ENCODE data around the gene SLC39A8.
"Not testable (repeated sequence)": the region's sequence is repeated elsewhere in the genome, so short reads cannot be mapped to it uniquely, and the experiment has no call there.

Gene SLC39A8

GRCh38 chr4:102387552-102388150 is 42.4 kb upstream of the SLC39A8 start:
- TF ChIP-seq RARB (CRISPR knock-in tag; IDR thresholded peaks at IDR 0.05) = no peak
- no peak for TF ChIP-seq BACH2 (CRISPR knock-in tag; IDR thresholded peaks at IDR 0.05; ENCODE audit: borderline replicate concordance)
- TF ChIP-seq CSRNP3 (CRISPR knock-in tag; IDR thresholded peaks at IDR 0.05) = no peak
- no peak for TF ChIP-seq GLIS3 (CRISPR knock-in tag; IDR thresholded peaks at IDR 0.05)
- no peak for TF ChIP-seq ARNTL (CRISPR knock-in tag; IDR thresholded peaks at IDR 0.05; ENCODE audit: borderline replicate concordance, low read depth)
- TF ChIP-seq SNAI2 (CRISPR knock-in tag; IDR thresholded peaks at IDR 0.05) = no peak
- TF ChIP-seq OSR1 (CRISPR knock-in tag; IDR thresholded peaks at IDR 0.05) = no peak
- TF ChIP-seq ZFP30 (CRISPR knock-in tag; IDR thresholded peaks at IDR 0.05) = no peak
- no peak for TF ChIP-seq TCF4 (CRISPR knock-in tag; IDR thresholded peaks at IDR 0.05; ENCODE audit: borderline replicate concordance)
- no peak for TF ChIP-seq ZNF70 (CRISPR knock-in tag; IDR thresholded peaks at IDR 0.05)
- TF ChIP-seq PPARA (CRISPR knock-in tag; IDR thresholded peaks at IDR 0.05; ENCODE audit: borderline replicate concordance) = no peak
- no peak for TF ChIP-seq PATZ1 (CRISPR knock-in tag; IDR thresholded peaks at IDR 0.05; ENCODE audit: borderline replicate concordance)
- no peak for TF ChIP-seq ISL1 (CRISPR knock-in tag; IDR thresholded peaks at IDR 0.05)
- no peak for TF ChIP-seq POU6F1 (CRISPR knock-in tag; IDR thresholded peaks at IDR 0.05; ENCODE audit: borderline replicate concordance, low read depth)
- no peak for ATAC-seq

GRCh38 chr4:102386966-102387365 is 41.7 kb upstream of the SLC39A8 start:
- no peak for ATAC-seq
- TF ChIP-seq ZNF70 (CRISPR knock-in tag; IDR thresholded peaks at IDR 0.05) (no peak), ZNF565 (CRISPR knock-in tag; conservative IDR thresholded peaks at IDR 0.05; ENCODE audit: low read depth) (no peak), ISL1 (CRISPR knock-in tag; IDR thresholded peaks at IDR 0.05) (no peak), GLIS3 (CRISPR knock-in tag; IDR thresholded peaks at IDR 0.05) (no peak), TCF4 (CRISPR knock-in tag; IDR thresholded peaks at IDR 0.05; ENCODE audit: borderline replicate concordance) (no peak), PPARA (CRISPR knock-in tag; IDR thresholded peaks at IDR 0.05; ENCODE audit: borderline replicate concordance) (no peak), ZC3H10 (CRISPR knock-in tag; IDR thresholded peaks at IDR 0.05) (no peak), TOX (CRISPR knock-in tag; IDR thresholded peaks at IDR 0.05; ENCODE audit: borderline replicate concordance) (no peak), BACH2 (CRISPR knock-in tag; IDR thresholded peaks at IDR 0.05; ENCODE audit: borderline replicate concordance) (no peak), CSDC2 (CRISPR knock-in tag; IDR thresholded peaks at IDR 0.05) (no peak), RARB (CRISPR knock-in tag; IDR thresholded peaks at IDR 0.05) (no peak), TSHZ2 (CRISPR knock-in tag; IDR thresholded peaks at IDR 0.05) (no peak), ZFP30 (CRISPR knock-in tag; IDR thresholded peaks at IDR 0.05) (no peak), CSRNP3 (CRISPR knock-in tag; IDR thresholded peaks at IDR 0.05) (no peak), CREB5 (CRISPR knock-in tag; IDR thresholded peaks at IDR 0.05; ENCODE audit: low read depth) (no peak), OSR1 (CRISPR knock-in tag; IDR thresholded peaks at IDR 0.05) (no peak), ARNTL (CRISPR knock-in tag; IDR thresholded peaks at IDR 0.05; ENCODE audit: borderline replicate concordance, low read depth) (no peak), ESRRG (CRISPR knock-in tag; IDR thresholded peaks at IDR 0.05) (no peak)

GRCh38 chr4:102380253-102380652 is 35.0 kb upstream of the SLC39A8 start:
- ATAC-seq = not testable (repeated sequence)
